Suppressor macrophage treated with lipopolysaccharide for 4 hours (primary cell): ENCODE data around the gene GOLGA6L22.
A peak's percentile ranks its signal among the peaks of the same experiment; 100 is the strongest.
"Not testable (repeated sequence)": the region's sequence is repeated elsewhere in the genome, so short reads cannot be mapped to it uniquely, and the experiment has no call there.

Experiments used
- DNase-seq: peaks from one replicate; pipeline ENCODE4 v3.0.0-alpha.2; 2020

Gene GOLGA6L22

DNA sequence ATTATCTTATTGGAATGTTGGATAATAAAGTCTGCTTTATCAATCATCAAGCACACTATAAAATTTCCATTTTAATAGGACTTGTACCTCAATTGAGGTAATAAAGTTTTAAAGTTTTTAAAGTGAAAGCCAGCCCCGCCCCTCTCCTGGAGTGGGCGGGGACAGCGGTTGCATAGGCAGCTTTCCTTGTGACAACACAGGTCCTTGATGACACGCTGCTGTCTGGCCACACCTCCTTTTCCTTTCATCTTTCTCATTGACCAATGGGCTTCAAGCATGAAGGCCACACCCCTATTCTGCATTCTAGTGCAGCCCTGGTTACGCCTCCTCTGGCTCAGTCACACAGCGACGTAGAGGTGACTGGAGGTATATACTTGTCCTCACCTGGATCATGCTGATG, at the start of gene GOLGA6L22:
Gene GOLGA6L22, plus strand, starts transcription at position 301 of the 400 bp plus-strand sequence. Its CDS starts 91 bp downstream, at position 392.
- DNase-seq: not testable (repeated sequence)

DNA sequence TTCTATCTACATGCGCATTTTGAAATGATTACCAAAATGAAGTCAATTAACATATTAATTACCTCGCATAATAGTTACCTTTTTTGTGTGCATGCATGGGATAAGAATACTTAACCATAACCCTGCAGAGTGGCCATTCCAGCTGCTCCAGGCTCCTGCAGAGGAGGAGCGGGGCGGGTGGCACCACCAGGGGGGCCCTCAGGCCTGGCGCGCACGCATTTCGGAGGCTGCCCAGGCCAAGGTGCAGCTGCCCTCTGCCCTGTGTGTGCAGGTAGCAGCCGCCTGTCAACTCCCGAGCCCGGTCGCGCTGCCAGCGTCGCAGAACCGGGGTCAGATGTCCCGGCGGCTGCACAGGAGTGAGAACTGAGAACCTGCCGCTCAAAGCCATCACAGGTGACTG, 41.4 kb upstream of the GOLGA6L22 start:
- DNase-seq: not testable (repeated sequence)

- not testable (repeated sequence) for DNase-seq
Measured at GRCh38 chr15:22417795-22418194, 40.9 kb upstream of the GOLGA6L22 start.

DNA sequence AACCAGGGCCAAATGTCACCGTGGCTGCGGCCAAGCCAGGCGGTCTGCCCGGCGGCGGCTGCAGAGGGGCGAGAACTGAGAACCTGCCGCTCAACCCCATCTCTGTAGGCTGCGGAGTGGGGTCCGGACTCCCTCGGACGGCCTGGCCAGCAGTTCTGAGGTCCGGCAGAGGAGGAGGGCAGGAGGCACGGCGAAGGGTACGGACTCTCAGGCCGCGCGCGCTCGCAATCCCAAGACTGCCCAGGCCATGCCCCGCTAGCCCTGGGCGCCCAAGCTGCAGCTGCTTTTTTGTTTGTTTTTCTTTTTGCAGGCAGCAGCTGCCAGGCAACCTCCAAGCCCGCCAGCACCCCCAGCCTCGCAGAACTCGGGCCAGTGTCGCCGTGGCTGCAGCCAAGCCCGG, 40.5 kb upstream of the GOLGA6L22 start:
- not testable (repeated sequence) for DNase-seq

GRCh38 chr15:22418666-22419065, 40.0 kb upstream of the GOLGA6L22 start:
- DNase-seq: not testable (repeated sequence)

GRCh38 chr15:22420340-22420739, 38.4 kb upstream of the GOLGA6L22 start:
- DNase-seq: not testable (repeated sequence)

DNA sequence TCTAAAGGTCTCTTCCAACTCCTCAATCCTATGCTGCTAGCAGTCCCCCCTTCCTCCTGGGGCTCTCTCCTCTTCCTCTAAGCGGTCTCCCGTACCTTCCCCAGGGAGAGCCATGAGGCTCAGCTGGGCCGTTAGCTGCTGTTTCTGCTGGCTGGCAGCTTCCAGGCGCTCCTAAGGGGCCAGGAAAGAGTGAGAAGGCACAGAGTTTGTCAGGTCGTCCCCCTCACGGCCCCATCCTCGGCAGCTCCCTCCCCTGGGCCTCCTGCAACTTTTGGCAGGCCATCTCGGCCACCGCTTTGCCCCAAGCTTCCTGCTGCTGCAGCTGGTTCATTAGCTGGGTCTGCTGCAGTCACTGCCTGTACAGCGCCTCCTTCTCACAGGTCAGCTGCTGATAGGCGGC, 29.3 kb upstream of the GOLGA6L22 start:
- DNase-seq: not testable (repeated sequence)

DNA sequence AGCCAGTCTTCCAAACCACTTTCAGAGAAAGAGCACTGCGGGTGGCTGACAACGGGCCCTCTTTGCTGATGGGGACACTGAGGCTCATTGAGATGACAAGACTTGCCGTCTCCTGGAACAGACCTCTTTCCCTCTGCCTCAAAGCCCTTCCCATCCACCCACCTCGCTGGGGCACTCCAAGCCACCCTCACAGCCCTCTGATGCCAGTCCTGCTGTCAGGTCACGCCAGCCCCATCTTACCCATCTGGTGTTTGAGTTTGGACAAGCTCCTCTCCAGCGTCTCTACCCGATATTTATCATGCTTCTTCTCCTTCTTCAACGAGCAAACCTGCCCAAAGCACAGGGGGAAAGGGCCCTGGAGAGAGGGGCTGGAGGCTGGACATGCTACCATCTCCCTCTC, 27.0 kb upstream of the GOLGA6L22 start:
- DNase-seq: not testable (repeated sequence)

GRCh38 chr15:22494490-22495113, 35.9 kb downstream of the GOLGA6L22 start:
- peak; percentile 55 for DNase-seq

GRCh38 chr15:22497200-22497599, 38.5 kb downstream of the GOLGA6L22 start:
- not testable (repeated sequence) for DNase-seq

GRCh38 chr15:22498220-22498925, 39.7 kb downstream of the GOLGA6L22 start:
- not testable (repeated sequence) for DNase-seq

- not testable (repeated sequence) for DNase-seq
Measured at GRCh38 chr15:22502272-22502671, 43.6 kb downstream of the GOLGA6L22 start.

GRCh38 chr15:22506959-22507358, 48.3 kb downstream of the GOLGA6L22 start:
- not testable (repeated sequence) for DNase-seq

GRCh38 chr15:22516140-22516539, 57.4 kb downstream of the GOLGA6L22 start:
- not testable (repeated sequence) for DNase-seq
